PFSK-1 (cell line): ENCODE data around the gene LNX1.

Experiments
- POLR2AphosphoS5 ChIP-seq: IDR thresholded peaks from 2 replicates; pipeline ENCODE4 v1.6.1; 2012; ENCODE audit warnings: low read depth, mild to moderate bottlenecking, control low read depth, low read length, moderate library complexity
- REST ChIP-seq, 2 experiments: IDR thresholded peaks; 2 replicates each; pipeline versions ENCODE4 v1.6.1 to v1.8.0; 2011 to 2012; ENCODE audit warnings: low read depth in 2 of 2, low read length in 2 of 2, control low read depth in 1 of 2, inconsistent platforms in 1 of 2, mild to moderate bottlenecking in 1 of 2, moderate library complexity in 1 of 2; ENCODE audit not compliant: insufficient read depth in 1 of 2
- TAF1 ChIP-seq: IDR thresholded peaks from 2 replicates; pipeline ENCODE4 v1.6.1; 2012; ENCODE audit warnings: low read length, control low read depth, borderline replicate concordance; ENCODE audit not compliant: insufficient read depth

DNA sequence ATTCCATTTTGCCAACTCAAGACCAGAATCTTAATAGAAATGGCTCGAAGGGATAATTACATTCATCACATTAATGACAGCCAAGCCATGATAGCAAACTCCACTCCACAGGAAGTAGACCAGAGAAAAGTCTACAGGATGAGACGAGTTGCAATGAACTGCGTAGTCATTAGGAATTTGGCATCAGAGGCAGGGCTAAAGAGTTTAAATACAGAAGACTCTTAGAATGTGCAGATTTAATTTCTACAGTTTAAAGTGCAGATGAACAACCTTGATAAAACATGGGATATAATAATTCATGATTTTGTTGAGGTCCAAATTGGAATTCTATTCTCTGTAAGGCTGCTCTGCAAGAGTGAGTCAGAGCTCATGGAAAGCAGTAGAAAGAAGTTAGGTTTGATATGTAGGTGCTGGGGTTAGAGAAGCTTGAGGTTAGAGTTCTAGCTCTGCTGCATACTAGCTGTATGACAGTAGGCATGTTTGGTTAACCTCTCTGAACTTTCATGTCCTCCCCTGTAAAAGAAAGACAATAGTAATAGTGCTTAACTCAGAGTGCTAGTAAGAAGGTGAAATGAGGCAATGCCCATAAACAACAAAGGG lies 32.2 kb downstream of the LNX1 start:
- no peak for TF ChIP-seq REST (IDR thresholded peaks at IDR 0.05; ENCODE audit: insufficient read depth in 1 of 2, low read depth in 2 of 2, low read length in 2 of 2)
- TF ChIP-seq POLR2AphosphoS5: no peak
- TF ChIP-seq TAF1: no peak
